Ramos (cell line): ENCODE data around the gene SSBP4.

ENCODE experiments used
- in situ Hi-C: fragments of 300-500 bp; cut with MboI; formaldehyde crosslinking; loops from one replicate; pipeline ENCODE4 v1.14.3; 2022; ENCODE audit warnings: low sequenced_read_pairs; ENCODE audit not compliant: unreplicated experiment

SSBP4 gene

GRCh38 chr19:18419699-18420460 lies 682 bp downstream of the SSBP4 start:
- in situ Hi-C loops, result no loop called here

GRCh38 chr19:18420930-18421329 lies 1.7 kb downstream of the SSBP4 start:
- in situ Hi-C loops, result no loop called here

GRCh38 chr19:18421371-18421959 lies 2.3 kb downstream of the SSBP4 start:
- in situ Hi-C loops, result no loop called here

GRCh38 chr19:18422530-18423191 lies 3.5 kb downstream of the SSBP4 start:
- in situ Hi-C loops, result no loop called here

GRCh38 chr19:18423258-18424020 lies 4.2 kb downstream of the SSBP4 start:
- in situ Hi-C loops, result no loop called here

- in situ Hi-C loops, result no loop called here
Measured at GRCh38 chr19:18424122-18424889, 5.1 kb downstream of the SSBP4 start.

- in situ Hi-C loops, result no loop called here
Measured at GRCh38 chr19:18424890-18425514, 5.8 kb downstream of the SSBP4 start.

- in situ Hi-C loops, result no loop called here
Measured at GRCh38 chr19:18425515-18426415, 6.6 kb downstream of the SSBP4 start.

GRCh38 chr19:18426416-18426767 lies 7.2 kb downstream of the SSBP4 start:
- in situ Hi-C loops, result no loop called here

GRCh38 chr19:18427080-18427742 lies 8.0 kb downstream of the SSBP4 start:
- in situ Hi-C loops, result no loop called here

- in situ Hi-C loops, result no loop called here
Measured at GRCh38 chr19:18427743-18428113, 8.5 kb downstream of the SSBP4 start.

- in situ Hi-C loops, result no loop called here
Measured at GRCh38 chr19:18428173-18428786, 9.1 kb downstream of the SSBP4 start.

- in situ Hi-C loops, result no loop called here
Measured at GRCh38 chr19:18428787-18429674, 9.8 kb downstream of the SSBP4 start.

GRCh38 chr19:18429717-18430416 lies 10.7 kb downstream of the SSBP4 start:
- in situ Hi-C loops, result no loop called here

- in situ Hi-C loops, result no loop called here
Measured at GRCh38 chr19:18430417-18431144, 11.4 kb downstream of the SSBP4 start.
